Epithelial cell of esophagus (primary cell): ENCODE measurements around the gene GLA.

Experiments used
- DNase-seq: peaks from one replicate; pipeline ENCODE4 v3.0.0; 2010; ENCODE audit warnings: low read depth
- H3K4me3 ChIP-seq: 2 replicates; pipeline ENCODE4 v1.5.1; 2011; ENCODE audit warnings: mild to moderate bottlenecking, low read length, control low read depth
- TF ChIP-seq, protein P1 (sequence below): IDR thresholded peaks from 2 replicates; pipeline ENCODE4 v1.5.1; 2011; ENCODE audit warnings: low read depth, mild to moderate bottlenecking, low read length, control low read depth, inconsistent platforms; ENCODE audit not compliant: insufficient read depth; ENCODE audit errors: missing control alignments

GLA gene

DNA sequence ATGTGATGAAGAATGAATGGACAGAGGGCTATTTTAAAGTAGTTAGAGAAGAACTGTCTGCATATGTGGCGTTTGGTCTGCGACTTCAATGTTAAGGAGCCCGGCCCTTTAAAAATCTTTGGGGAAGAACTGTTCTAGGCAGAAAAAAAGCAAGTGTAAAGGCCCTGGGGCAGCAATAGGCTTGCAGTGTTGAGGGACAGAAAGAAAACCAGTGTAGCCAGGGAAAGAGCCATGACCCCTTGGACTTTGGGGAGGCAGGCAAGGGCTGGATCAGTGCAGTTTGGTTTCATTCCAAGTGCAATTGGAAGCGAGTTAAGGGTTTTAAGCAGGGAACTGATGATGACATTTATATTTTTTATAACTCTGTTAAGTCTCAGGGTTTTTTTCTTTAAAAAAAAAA, 7.9 kb downstream of the GLA start:
- no peak overlapping the region for H3K4me3 ChIP-seq
- no peak for DNase-seq
- TF ChIP-seq, protein P1, sequence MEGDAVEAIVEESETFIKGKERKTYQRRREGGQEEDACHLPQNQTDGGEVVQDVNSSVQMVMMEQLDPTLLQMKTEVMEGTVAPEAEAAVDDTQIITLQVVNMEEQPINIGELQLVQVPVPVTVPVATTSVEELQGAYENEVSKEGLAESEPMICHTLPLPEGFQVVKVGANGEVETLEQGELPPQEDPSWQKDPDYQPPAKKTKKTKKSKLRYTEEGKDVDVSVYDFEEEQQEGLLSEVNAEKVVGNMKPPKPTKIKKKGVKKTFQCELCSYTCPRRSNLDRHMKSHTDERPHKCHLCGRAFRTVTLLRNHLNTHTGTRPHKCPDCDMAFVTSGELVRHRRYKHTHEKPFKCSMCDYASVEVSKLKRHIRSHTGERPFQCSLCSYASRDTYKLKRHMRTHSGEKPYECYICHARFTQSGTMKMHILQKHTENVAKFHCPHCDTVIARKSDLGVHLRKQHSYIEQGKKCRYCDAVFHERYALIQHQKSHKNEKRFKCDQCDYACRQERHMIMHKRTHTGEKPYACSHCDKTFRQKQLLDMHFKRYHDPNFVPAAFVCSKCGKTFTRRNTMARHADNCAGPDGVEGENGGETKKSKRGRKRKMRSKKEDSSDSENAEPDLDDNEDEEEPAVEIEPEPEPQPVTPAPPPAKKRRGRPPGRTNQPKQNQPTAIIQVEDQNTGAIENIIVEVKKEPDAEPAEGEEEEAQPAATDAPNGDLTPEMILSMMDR, result no peak

DNA sequence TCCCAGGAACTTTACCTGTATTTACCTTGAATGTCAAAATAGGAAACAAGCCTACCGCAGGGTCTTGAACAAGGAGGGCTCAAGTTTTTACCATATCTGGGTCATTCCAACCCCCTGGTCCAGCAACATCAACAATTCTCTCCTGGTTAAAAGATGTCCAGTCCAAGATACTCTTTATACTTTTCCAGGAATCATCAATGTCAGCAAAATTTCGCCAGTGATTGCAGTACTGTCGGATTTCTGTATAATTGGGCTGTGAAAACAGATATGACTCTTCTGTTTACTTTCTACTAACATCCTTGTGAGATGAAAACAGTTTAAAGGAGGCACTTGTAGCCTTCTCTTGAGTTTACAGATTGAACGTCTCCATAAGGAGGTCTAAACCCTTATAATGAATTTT, 9.0 kb downstream of the GLA start:
- H3K4me3 ChIP-seq, result no peak overlapping the region
- TF ChIP-seq, protein P1, result no peak
- no peak for DNase-seq

GRCh38 chrX:101397779-101398178, 9.9 kb downstream of the GLA start:
- no peak overlapping the region for H3K4me3 ChIP-seq
- no peak for DNase-seq
- TF ChIP-seq, protein P1, result no peak

DNA sequence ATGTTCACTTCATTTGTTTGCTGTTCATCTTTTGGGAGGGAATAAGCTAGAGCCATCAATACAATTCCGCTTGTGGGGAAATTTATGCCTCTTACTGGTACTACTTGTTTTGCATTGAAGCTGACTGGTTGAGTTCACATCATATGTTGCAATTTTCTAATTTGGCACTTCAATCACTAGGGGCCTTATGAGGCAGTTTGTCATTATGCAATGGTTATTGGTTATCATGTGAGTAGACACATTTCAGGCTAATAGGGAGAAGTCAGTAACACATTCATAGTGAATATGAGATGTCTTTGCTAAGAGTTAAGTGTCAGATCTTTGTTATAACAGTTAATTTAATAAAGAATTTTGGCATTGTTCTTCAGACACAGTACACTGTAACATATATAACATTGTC, 11.9 kb downstream of the GLA start:
- H3K4me3 ChIP-seq, result no peak overlapping the region
- peak; percentile 44 for DNase-seq
- TF ChIP-seq, protein P1, result no peak

- no peak for DNase-seq
- H3K4me3 ChIP-seq, result no peak overlapping the region
- TF ChIP-seq, protein P1, result no peak
These were observed 13.4 kb downstream of the GLA start for GRCh38 chrX:101394372-101394771.

DNA sequence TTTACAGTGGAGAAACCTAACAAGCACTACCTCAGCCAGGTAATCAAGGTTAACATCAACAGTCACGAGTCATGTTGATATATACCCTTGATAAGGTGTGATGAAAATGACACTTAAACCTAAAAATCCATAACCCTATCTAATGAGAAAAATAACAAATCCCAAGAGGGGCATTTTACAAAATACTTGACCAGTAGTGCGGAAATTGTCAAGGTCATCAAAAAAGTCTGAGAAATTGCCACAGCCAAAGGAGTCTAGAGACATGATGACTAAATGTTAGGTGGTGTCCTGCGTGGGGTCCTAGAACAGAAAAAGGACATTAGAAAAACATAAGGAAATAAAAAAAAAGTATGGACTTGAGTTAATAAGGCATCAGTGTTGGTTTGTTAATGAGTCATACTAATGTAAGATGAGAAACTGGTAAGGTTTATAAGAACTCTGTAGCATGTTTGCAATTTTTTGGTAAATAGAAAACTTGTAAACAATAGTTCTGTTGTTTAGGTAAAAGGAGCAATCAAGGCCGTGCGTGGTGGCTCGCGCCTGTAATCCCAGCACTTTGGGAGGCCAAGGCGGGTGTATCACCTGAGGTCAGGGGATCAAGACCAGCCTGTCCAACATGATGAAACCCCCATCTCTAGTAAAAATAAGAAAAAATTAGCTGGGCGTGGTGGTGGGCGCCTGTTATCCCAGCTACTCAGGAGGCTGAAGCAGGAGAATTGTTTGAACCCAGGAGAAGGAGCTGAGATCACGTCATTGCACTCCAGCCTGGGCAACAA, 14.0 kb downstream of the GLA start:
- H3K4me3 ChIP-seq, result no peak overlapping the region
- DNase-seq, result no peak
- TF ChIP-seq, protein P1, result no peak

GRCh38 chrX:101391831-101392230, 15.9 kb downstream of the GLA start:
- H3K4me3 ChIP-seq, result peak overlapping the region; percentile 77
- TF ChIP-seq, protein P1, result no peak
- no peak for DNase-seq
